HEK293 (cell line): ENCODE measurements around the gene MTX1.

Source experiments
- KLF9 ChIP-seq: fragments of 450-650 bp; formaldehyde crosslinking; IDR thresholded peaks from 2 replicates; pipeline ENCODE4 v1.5.1; 2016; ENCODE audit warnings: missing biosample characterization, missing genetic modification characterization, low read depth
- MZF1 ChIP-seq: fragments of 450-650 bp; formaldehyde crosslinking; IDR thresholded peaks from 2 replicates; pipeline ENCODE4 v1.5.1; 2017; ENCODE audit warnings: missing biosample characterization, missing genetic modification characterization, borderline replicate concordance
- PRDM10 ChIP-seq: fragments of 450-650 bp; formaldehyde crosslinking; IDR thresholded peaks from 2 replicates; pipeline ENCODE4 v1.5.1; 2016; ENCODE audit warnings: missing biosample characterization, missing genetic modification characterization
- PRDM2 ChIP-seq: fragments of 450-650 bp; formaldehyde crosslinking; IDR thresholded peaks from 2 replicates; pipeline ENCODE4 v1.5.1; 2016; ENCODE audit warnings: missing biosample characterization, missing genetic modification characterization, borderline replicate concordance
- SALL2 ChIP-seq: fragments of 450-650 bp; formaldehyde crosslinking; IDR thresholded peaks from 2 replicates; pipeline ENCODE4 v1.5.0; 2017; ENCODE audit warnings: missing biosample characterization, mild to moderate bottlenecking, missing genetic modification characterization, borderline replicate concordance
- SP2 ChIP-seq: fragments of 450-650 bp; formaldehyde crosslinking; IDR thresholded peaks from 2 replicates; pipeline ENCODE4 v1.5.1; 2016; ENCODE audit warnings: missing biosample characterization, missing genetic modification characterization
- TCF7L2 ChIP-seq: IDR thresholded peaks from 2 replicates; pipeline ENCODE4 v1.6.1; 2011; ENCODE audit warnings: low read depth, mild to moderate bottlenecking, inconsistent platforms, low read length, moderate library complexity, borderline replicate concordance
- YY1 ChIP-seq: fragments of 450-650 bp; formaldehyde crosslinking; IDR thresholded peaks from 2 replicates; pipeline ENCODE4 v1.5.1; 2018; ENCODE audit warnings: missing biosample characterization, missing genetic modification characterization
- ZBTB1 ChIP-seq: fragments of 450-650 bp; formaldehyde crosslinking; IDR thresholded peaks from 2 replicates; pipeline ENCODE4 v1.5.1; 2016; ENCODE audit warnings: missing biosample characterization, missing genetic modification characterization
- ZBTB48 ChIP-seq: fragments of 450-650 bp; formaldehyde crosslinking; IDR thresholded peaks from 2 replicates; pipeline ENCODE4 v1.5.1; 2016; ENCODE audit warnings: missing biosample characterization, missing genetic modification characterization
- ZFP69B ChIP-seq: fragments of 450-650 bp; formaldehyde crosslinking; IDR thresholded peaks from 2 replicates; pipeline ENCODE4 v1.5.1; 2016; ENCODE audit warnings: missing biosample characterization, missing genetic modification characterization
- ZNF146 ChIP-seq: fragments of 450-650 bp; formaldehyde crosslinking; IDR thresholded peaks from 2 replicates; pipeline ENCODE4 v1.5.1; 2016; ENCODE audit warnings: missing biosample characterization, missing genetic modification characterization
- ZNF157 ChIP-seq: fragments of 450-650 bp; formaldehyde crosslinking; IDR thresholded peaks from 2 replicates; pipeline ENCODE4 v1.5.1; 2016; ENCODE audit warnings: missing biosample characterization, missing genetic modification characterization
- ZNF280C ChIP-seq: fragments of 450-650 bp; formaldehyde crosslinking; IDR thresholded peaks from 2 replicates; pipeline ENCODE4 v1.5.1; 2016; ENCODE audit warnings: missing biosample characterization, missing genetic modification characterization
- ZNF391 ChIP-seq: fragments of 450-650 bp; formaldehyde crosslinking; IDR thresholded peaks from 2 replicates; pipeline ENCODE4 v1.5.1; 2016; ENCODE audit warnings: low read depth, missing biosample characterization, missing genetic modification characterization, borderline replicate concordance
- ZNF48 ChIP-seq: fragments of 450-650 bp; formaldehyde crosslinking; IDR thresholded peaks from 2 replicates; pipeline ENCODE4 v1.5.1; 2016; ENCODE audit warnings: missing biosample characterization, missing genetic modification characterization
- ZNF514 ChIP-seq: fragments of 450-650 bp; formaldehyde crosslinking; IDR thresholded peaks from 2 replicates; pipeline ENCODE4 v1.5.1; 2016; ENCODE audit warnings: missing biosample characterization, missing genetic modification characterization
- ZNF548 ChIP-seq: fragments of 450-650 bp; formaldehyde crosslinking; IDR thresholded peaks from 2 replicates; pipeline ENCODE4 v1.5.1; 2016; ENCODE audit warnings: missing biosample characterization, missing genetic modification characterization
- ZNF555 ChIP-seq: fragments of 450-650 bp; formaldehyde crosslinking; conservative IDR thresholded peaks from 2 replicates; pipeline ENCODE4 v1.5.1; 2017; ENCODE audit warnings: missing biosample characterization, mild to moderate bottlenecking, missing genetic modification characterization, inconsistent platforms
- ZNF558 ChIP-seq: fragments of 450-650 bp; formaldehyde crosslinking; IDR thresholded peaks from 2 replicates; pipeline ENCODE4 v1.5.1; 2016; ENCODE audit warnings: missing biosample characterization, missing genetic modification characterization
- ZNF623 ChIP-seq: fragments of 450-650 bp; formaldehyde crosslinking; IDR thresholded peaks from 2 replicates; pipeline ENCODE4 v1.5.1; 2016; ENCODE audit warnings: missing biosample characterization, missing genetic modification characterization
- ZNF624 ChIP-seq: fragments of 450-650 bp; formaldehyde crosslinking; IDR thresholded peaks from 2 replicates; pipeline ENCODE4 v1.5.1; 2017; ENCODE audit warnings: missing biosample characterization, missing genetic modification characterization
- ZNF658 ChIP-seq: fragments of 450-650 bp; formaldehyde crosslinking; IDR thresholded peaks from 2 replicates; pipeline ENCODE4; 2016; ENCODE audit warnings: missing biosample characterization, missing genetic modification characterization
- ZNF692 ChIP-seq: fragments of 450-650 bp; formaldehyde crosslinking; IDR thresholded peaks from 2 replicates; pipeline ENCODE4 v1.5.1; 2016; ENCODE audit warnings: missing biosample characterization, missing genetic modification characterization
- ZNF704 ChIP-seq: fragments of 450-650 bp; formaldehyde crosslinking; IDR thresholded peaks from 2 replicates; pipeline ENCODE4 v1.5.1; 2016; ENCODE audit warnings: missing biosample characterization, missing genetic modification characterization
- ZXDB ChIP-seq: fragments of 450-650 bp; formaldehyde crosslinking; IDR thresholded peaks from 2 replicates; pipeline ENCODE4 v1.5.1; 2016; ENCODE audit warnings: missing biosample characterization, missing genetic modification characterization

MTX1 gene

GRCh38 chr1:155172732-155173477 is 35.6 kb upstream of the MTX1 start, which contains the start of gene KRTCAP2 (continued):
- TF ChIP-seq ZNF48 (tag by site-specific recombination) (no peak), ZNF704 (no peak), ZBTB48 (tag by site-specific recombination) (peak; percentile 26; the same call in 1 of the 2 replicates), ZNF658 (no peak), PRDM2 (tag by site-specific recombination) (no peak), ZFP69B (tag by site-specific recombination) (peak; percentile 81), ZNF623 (tag by site-specific recombination) (peak; percentile 6; the same call in 1 of the 2 replicates), ZNF146 (tag by site-specific recombination) (no peak), SALL2 (tag by site-specific recombination) (no peak), ZXDB (tag by site-specific recombination) (peak; percentile 86), ZNF624 (tag by site-specific recombination) (no peak), ZNF558 (tag by site-specific recombination) (no peak; the same call in 1 of the 2 replicates), SP2 (peak; percentile 70), TCF7L2 (no peak), PRDM10 (tag by site-specific recombination) (peak; percentile 69), ZNF157 (no peak), ZNF548 (no peak), ZNF514 (no peak), ZBTB1 (no peak), ZNF391 (tag by site-specific recombination) (0 out of 2 replicates have a peak, but pooled peaks have one; percentile 18), ZNF692 (tag by site-specific recombination) (peak; percentile 90), ZNF280C (no peak), MZF1 (tag by site-specific recombination) (peak; percentile 41; the same call in 1 of the 2 replicates), ZNF555 (tag by site-specific recombination) (no peak), KLF9 (tag by site-specific recombination) (peak; percentile 76), YY1 (tag by site-specific recombination) (no peak)
